Stimulated activated CD4-positive, alpha-beta T cell treated with anti-CD3 and anti-CD28 coated beads, Interleukin-1b, Interleukin-23, amount 100 ng/mL, for 24 hours (primary cell): ENCODE data around the gene PI4KA.

Experiments used
- DNase-seq, 4 experiments: peaks; one replicate each; pipeline ENCODE4 v3.0.0-alpha.2; 2020; ENCODE audit warnings: low read depth in 4 of 4, low spot score in 1 of 4

The PI4KA gene

DNA sequence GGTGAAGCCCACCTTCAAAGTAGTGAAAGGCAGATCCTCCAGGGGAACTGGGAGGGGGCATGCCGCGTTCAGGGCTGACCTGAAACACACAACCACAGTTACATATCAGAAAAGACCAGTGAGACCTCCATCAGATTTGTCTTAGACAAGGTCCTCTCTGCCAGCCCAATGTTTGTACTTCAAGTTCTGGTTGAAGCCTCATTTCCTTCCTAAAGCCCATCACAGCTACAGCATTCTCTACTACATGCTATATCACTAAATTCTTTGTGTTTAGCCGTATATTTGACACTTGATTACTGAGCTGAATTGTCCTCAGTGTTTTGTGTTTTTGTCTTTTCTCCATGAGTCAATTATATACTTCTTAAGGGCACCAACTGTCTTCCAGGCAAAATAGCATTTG is 40.1 kb downstream of the PI4KA start:
- no peak for DNase-seq

DNA sequence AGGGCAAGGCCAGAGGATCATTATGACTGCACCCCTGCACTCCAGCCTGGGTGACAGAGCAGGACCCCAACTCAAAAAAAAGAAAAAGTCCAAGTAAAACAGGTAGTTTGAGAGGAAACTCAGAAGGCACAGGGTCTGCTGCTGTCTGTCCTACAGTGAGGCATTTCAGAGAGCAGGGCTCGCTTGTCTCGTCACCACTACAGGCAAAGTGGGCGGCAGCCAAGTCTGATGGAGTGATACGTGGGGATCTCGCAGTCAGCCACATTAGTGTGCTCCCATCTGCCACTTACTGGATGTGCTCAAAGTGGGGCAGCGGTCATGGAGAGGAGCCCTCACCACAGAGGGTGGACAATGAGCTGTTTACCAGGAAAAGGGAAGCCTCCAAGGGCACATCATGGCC is 42.1 kb downstream of the PI4KA start:
- no peak for DNase-seq

GRCh38 chr22:20815477-20816050 is 43.0 kb downstream of the PI4KA start:
- no peak for DNase-seq

DNA sequence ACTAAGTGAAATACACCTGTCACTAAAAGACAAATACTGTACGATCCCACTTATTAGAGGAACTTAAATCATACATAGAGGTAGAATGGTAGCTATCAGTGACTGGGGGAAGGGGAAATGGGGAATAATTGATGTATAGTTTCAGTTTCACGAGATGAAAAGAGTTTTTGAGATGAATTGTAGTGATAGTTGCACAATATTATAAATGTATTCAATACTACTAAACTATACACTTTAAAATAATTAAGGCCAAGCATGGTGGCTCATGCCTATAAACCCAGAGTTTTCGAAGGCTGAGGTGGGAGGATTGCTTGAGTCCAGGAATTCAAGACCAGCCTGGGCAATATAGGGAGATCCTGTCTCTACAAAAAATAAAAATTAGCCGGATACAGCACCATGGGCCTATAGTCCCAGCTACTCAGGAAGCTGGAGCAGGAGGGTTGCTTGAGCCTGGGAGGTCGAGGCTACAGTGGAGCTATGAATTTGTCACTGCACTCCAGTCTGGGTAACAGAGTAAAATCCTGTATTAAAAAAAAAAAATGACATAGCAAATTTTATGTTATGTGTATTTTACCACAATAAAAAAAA is 44.3 kb downstream of the PI4KA start:
- DNase-seq: no peak

DNA sequence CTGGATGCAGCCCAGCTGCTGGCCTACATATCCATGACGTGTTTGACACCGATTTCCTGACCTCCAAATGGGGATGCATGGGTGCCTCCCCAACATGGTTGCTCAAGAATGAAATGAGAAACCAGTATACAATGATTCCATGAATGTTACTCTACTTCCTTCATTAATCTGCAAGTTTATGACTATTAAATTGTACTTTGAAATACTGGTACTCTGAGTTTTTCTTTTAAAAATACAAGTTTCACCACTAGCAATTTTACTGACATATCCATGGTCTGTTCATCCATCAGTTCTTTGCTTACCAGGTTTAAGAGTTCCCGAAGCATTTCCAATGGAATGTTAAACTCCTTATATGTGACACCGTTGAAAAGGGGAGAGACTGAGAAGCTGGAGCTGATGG is 45.6 kb downstream of the PI4KA start:
- no peak for DNase-seq

- no peak for DNase-seq
Measured at GRCh38 chr22:20811971-20812660, 46.5 kb downstream of the PI4KA start.

- DNase-seq: no peak
Measured at GRCh38 chr22:20811171-20811570, 47.4 kb downstream of the PI4KA start.

GRCh38 chr22:20810645-20811044 is 48.0 kb downstream of the PI4KA start:
- no peak for DNase-seq

GRCh38 chr22:20809538-20810185 is 48.9 kb downstream of the PI4KA start:
- DNase-seq: no peak

DNA sequence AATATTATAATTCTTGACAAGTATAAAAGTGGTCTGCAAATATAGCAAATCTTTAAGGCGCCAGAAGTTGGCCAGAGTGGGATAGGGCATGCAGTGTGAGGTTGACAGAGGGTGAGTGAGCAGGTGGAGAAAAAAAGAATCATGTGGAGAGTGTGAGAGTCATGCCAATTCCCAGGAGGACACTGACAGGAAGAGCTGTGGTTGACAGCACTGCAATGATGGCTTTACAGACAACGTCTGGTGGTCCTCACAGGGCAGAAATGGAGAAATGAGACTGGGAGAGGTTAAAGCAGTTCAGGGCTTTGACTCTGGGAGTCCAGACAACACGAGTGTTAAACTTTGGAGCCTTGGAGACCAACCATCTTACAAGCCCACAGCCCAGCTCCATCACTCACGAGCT is 49.8 kb downstream of the PI4KA start:
- DNase-seq: no peak

- DNase-seq: no peak
Measured at GRCh38 chr22:20807315-20807752, 51.3 kb downstream of the PI4KA start.

DNA sequence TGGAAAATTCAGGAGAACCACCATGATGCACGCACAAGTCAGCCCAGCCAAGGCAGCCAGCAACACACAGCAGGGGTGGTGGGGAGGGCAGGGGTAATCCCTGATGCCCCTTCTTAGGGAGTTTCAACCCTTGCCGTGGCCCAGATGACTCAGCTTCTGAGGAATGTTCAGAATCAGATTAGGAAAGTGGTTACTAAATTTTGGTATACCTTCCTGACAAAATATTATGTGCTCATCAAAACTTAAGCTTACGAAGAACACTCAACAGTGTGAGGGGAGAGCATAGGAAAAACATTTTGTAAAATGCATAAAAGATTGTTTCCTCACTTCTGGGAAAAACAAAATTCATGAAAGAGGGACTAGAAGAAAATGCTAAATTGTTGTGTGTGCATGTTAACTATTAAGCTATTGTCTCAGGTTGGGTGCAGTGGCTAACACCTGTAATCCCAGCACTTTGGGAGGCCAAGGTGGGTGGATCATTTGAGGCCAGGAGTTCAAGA is 52.6 kb downstream of the PI4KA start:
- DNase-seq: no peak

- no peak for DNase-seq
Measured at GRCh38 chr22:20804650-20805049, 54.0 kb downstream of the PI4KA start.

DNA sequence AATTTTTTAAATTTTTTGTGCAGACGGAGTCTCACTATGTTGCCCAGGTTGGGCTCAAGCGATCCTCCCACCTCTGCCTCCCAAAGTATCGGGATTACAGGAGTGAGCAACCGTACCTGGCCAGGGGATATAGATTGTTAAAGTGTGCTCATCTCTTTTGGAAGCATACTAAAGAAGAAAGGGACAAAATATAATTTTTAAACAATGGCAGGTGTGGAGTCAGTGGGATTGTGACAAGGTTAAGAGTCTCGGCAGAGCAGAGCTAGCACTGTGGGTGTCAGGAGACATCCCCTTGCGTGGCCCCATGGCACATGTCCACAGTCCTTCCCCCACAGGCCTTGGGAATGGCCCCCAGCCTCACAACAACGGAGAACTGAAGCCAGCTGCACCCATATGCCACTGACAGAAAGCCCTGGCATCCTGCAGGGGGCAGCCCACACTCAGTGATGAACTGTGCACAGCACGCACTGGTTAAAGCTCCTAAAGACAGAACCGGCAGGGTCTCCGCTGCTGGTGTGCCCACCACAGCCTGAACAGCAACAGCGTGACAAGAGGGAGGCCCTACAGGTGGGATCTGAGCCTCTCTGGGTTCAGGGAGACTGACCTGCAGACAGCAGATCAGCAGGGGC is 54.8 kb downstream of the PI4KA start:
- no peak for DNase-seq

GRCh38 chr22:20802922-20803553 is 55.6 kb downstream of the PI4KA start:
- DNase-seq: no peak

DNA sequence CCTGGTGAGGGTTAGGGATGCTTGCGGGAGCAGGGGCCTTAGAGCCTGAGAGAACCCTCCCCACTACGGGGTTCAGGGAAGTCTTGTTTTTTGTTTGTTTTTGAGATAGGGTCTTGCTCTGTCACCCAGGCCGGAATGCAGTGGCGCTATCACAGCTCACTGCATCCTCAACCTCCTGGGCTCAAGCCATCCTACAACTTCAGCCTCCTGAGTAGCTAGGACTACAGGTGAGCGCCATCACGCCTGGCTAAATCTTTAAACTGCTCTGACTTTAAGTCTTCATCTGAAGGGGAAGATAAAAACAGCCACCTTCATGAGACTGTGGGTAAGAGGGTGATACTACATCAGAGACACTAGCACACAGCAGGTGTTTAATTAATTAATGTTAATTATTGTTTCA is 56.2 kb downstream of the PI4KA start:
- DNase-seq: no peak

- no peak for DNase-seq
Measured at GRCh38 chr22:20799449-20799848, 59.2 kb downstream of the PI4KA start.

DNA sequence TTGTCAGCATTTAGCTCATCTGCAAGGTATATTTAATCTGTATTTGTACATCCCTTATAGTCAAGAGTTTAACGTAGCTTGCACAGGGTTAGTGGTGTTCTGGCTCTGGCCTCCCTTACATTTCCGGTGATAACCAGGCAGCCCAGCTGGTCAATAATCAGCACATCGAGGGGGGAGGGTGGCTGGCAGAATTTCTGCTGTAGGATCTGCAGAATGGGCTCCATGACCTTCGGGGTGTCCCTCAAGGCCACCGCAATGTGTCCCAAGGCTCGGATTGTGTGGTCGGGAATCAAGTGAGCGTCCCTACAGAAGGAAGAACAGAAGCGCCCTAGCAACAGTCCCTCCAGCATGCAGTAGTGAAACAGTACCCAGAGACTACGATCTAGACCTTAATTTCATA is 59.6 kb downstream of the PI4KA start:
- DNase-seq: no peak

DNA sequence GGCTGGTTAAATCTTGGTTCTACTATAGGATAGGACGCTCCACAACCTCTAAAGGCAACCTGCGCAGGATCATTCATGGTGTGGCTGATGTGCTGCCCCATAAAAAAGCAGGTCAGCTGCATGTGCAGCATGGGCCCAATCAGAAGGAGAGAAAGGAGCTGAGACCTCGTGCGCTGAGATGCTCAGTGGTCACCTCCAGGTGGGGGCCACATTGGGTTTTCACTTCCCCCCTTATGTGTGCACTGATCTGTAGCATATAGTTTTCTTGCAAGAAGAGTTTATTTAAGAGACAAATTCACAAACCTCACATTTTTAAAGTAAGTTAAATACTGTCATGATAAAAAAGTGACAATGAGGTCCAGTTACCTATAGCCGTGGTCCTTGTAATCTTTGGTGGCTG is 60.4 kb downstream of the PI4KA start:
- DNase-seq: no peak

DNA sequence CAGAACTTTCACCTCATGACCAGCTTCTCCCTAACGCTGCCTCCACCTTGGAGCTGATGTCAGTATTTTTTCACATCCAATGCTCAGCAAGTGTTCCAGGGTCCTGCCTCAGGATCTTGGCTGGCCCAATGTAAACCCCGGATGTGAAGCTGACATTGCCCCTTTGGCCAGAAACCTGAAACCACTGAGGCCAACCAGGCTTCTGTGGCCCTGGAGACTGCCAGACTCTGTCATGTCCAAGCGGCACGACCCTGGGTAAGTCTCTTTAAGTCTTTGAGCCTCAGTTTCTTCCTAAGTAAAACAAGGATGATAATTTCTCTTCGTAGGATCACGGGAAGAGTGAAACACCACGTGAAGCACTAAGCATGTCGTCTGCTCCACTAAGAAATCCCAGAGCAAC is 61.9 kb downstream of the PI4KA start:
- DNase-seq: no peak
